ENCODE measurements around the gene YWHAB.

Gene YWHAB

GRCh38 chr20:44917399-44917798 is 31.9 kb downstream of the YWHAB start:
- no peak for DNase-seq

GRCh38 chr20:44918342-44918741 is 32.8 kb downstream of the YWHAB start:
- DNase-seq = no peak

GRCh38 chr20:44918761-44919160 is 33.3 kb downstream of the YWHAB start:
- no peak for DNase-seq

- DNase-seq = no peak
Observed at GRCh38 chr20:44921447-44921846, 35.9 kb downstream of the YWHAB start.

- no peak for DNase-seq
Observed at GRCh38 chr20:44924541-44924940, 39.0 kb downstream of the YWHAB start.

- no peak for DNase-seq
Observed at GRCh38 chr20:44928595-44928994, 43.1 kb downstream of the YWHAB start.

GRCh38 chr20:44930517-44931168 is 45.1 kb downstream of the YWHAB start:
- DNase-seq = no peak

- no peak for DNase-seq
Observed at GRCh38 chr20:44931911-44932310, 46.4 kb downstream of the YWHAB start.

- no peak for DNase-seq
Observed at GRCh38 chr20:44932916-44933315, 47.4 kb downstream of the YWHAB start.

- no peak for DNase-seq
Observed at GRCh38 chr20:44936510-44936909, 51.0 kb downstream of the YWHAB start.

GRCh38 chr20:44938637-44939036 is 53.1 kb downstream of the YWHAB start:
- DNase-seq = no peak

- no peak for DNase-seq
Observed at GRCh38 chr20:44941120-44941691, 55.7 kb downstream of the YWHAB start.

GRCh38 chr20:44942264-44942973 is 56.9 kb downstream of the YWHAB start:
- no peak for DNase-seq

- DNase-seq = no peak
Observed at GRCh38 chr20:44943828-44944227, 58.3 kb downstream of the YWHAB start.

- no peak for DNase-seq
Observed at GRCh38 chr20:44945261-44945660, 59.8 kb downstream of the YWHAB start.

GRCh38 chr20:44946271-44946852 is 60.9 kb downstream of the YWHAB start:
- DNase-seq = no peak

GRCh38 chr20:44948107-44948506 is 62.6 kb downstream of the YWHAB start:
- DNase-seq = no peak

- no peak for DNase-seq
Observed at GRCh38 chr20:44948513-44948912, 63.0 kb downstream of the YWHAB start.

GRCh38 chr20:44950368-44950767 is 64.9 kb downstream of the YWHAB start:
- no peak for DNase-seq

GRCh38 chr20:44952731-44953130 is 67.2 kb downstream of the YWHAB start:
- no peak for DNase-seq

GRCh38 chr20:44954211-44954610 is 68.7 kb downstream of the YWHAB start:
- DNase-seq = no peak

- DNase-seq = no peak
Observed at GRCh38 chr20:44955270-44955669, 69.8 kb downstream of the YWHAB start.

GRCh38 chr20:44956410-44956809 is 70.9 kb downstream of the YWHAB start:
- DNase-seq = no peak

Measured in NCI-H2227 treated with DMSO at 0.1 percent for 48 hours (cell line).